B cell (primary cell): ENCODE measurements around the gene SLC38A6. TPM values are rescaled to one million over a fixed set of nuclear protein-coding genes. Genes with fewer than 3 reads are reported as not detected.

ENCODE experiments used
- ATAC-seq: fragments of 200-7000 bp; cut with Tn5 transposase; one replicate; pipeline ENCODE4 v1.10.0; 2021; ENCODE audit warnings: low read depth, mild to moderate bottlenecking, moderate number of reproducible peaks, moderate library complexity
- CTCF ChIA-PET: fragments of 350-600 bp; sonication (Branson Sonifier 250); formaldehyde crosslinking; loops from one replicate; lab custom pipeline; 2021; ENCODE audit warnings: antibody characterized with exemption, inconsistent platforms; lab: Charles Lee
- POLR2A ChIA-PET: fragments of 350-600 bp; sonication (Branson Sonifier 250); formaldehyde crosslinking; loops from one replicate; lab custom pipeline; 2021; ENCODE audit warnings: antibody characterized with exemption; lab: Charles Lee
- DNase-seq: peaks from one replicate; pipeline ENCODE4 v3.0.0; 2013
- H2AFZ ChIP-seq: 2 replicates; pipeline ENCODE4 v1.6.1; 2012; ENCODE audit warnings: mild to moderate bottlenecking, low read depth, low read length; ENCODE audit not compliant: insufficient read depth, poor library complexity, severe bottlenecking
- H3K27ac ChIP-seq, 2 donors: 1 replicate in 1 of 2; 2 replicates in 1 of 2; pipeline ENCODE4 v1.5.1; 2012 to 2013; ENCODE audit warnings: low read length in 2 of 2, mild to moderate bottlenecking in 2 of 2, moderate library complexity in 1 of 2
- H3K27me3 ChIP-seq, 4 experiments: fragments of 200-600 bp in 1 of 4; sonication (generic) in 1 of 4; replicated peaks in 1 of 4; 1 replicate in 2 of 4; 2 replicates in 2 of 4; pipeline versions ENCODE4 v1.6.1 to v1.7.0; 2013 to 2016; ENCODE audit warnings: low read length in 3 of 4, mild to moderate bottlenecking in 2 of 4, mixed read lengths in 1 of 4, moderate library complexity in 1 of 4; ENCODE audit not compliant: insufficient read depth in 4 of 4, control insufficient read depth in 3 of 4; ENCODE audit errors: control extremely low read depth in 1 of 4
- H3K36me3 ChIP-seq, 2 experiments: replicated peaks in 1 of 2; 1 replicate in 1 of 2; 2 replicates in 1 of 2; pipeline versions ENCODE4 v1.6.1 to v1.7.1; 2013; ENCODE audit warnings: low read length in 1 of 2; ENCODE audit not compliant: insufficient read depth in 2 of 2, control insufficient read depth in 1 of 2; ENCODE audit errors: control extremely low read depth in 1 of 2, extremely low read depth in 1 of 2
- H3K4me1 ChIP-seq, 2 donors: fragments of 200-600 bp in 1 of 2; sonication (generic) in 1 of 2; 1 replicate in 1 of 2; 2 replicates in 1 of 2; pipeline versions ENCODE4 v1.5.1 to v1.6.1; 2013 to 2017; ENCODE audit warnings: low read length in 2 of 2; ENCODE audit not compliant: control insufficient read depth in 2 of 2, insufficient read depth in 2 of 2
- H3K4me2 ChIP-seq: replicated peaks from 2 replicates; pipeline ENCODE3; 2012; ENCODE audit warnings: mild to moderate bottlenecking, low read depth, low read length; ENCODE audit not compliant: poor library complexity, severe bottlenecking
- H3K4me3 ChIP-seq, 5 experiments: fragments of 200-600 bp in 1 of 5; sonication (generic) in 1 of 5; 1 replicate in 3 of 5; 2 replicates in 2 of 5; pipeline versions ENCODE4 v1.5.1 to v1.7.0; 2011 to 2016; ENCODE audit warnings: low read length in 4 of 5, mild to moderate bottlenecking in 4 of 5, low read depth in 2 of 5, control low read depth in 1 of 5, moderate library complexity in 1 of 5; ENCODE audit not compliant: insufficient read depth in 1 of 5; ENCODE audit errors: control extremely low read depth in 1 of 5, extremely low read depth in 1 of 5
- H3K79me2 ChIP-seq: fragments of 200-600 bp; sonication (generic); one replicate; pipeline ENCODE4 v1.6.0; 2016; ENCODE audit warnings: low read length; ENCODE audit not compliant: control insufficient read depth, insufficient read depth
- H3K9ac ChIP-seq: fragments of 200-600 bp; sonication (generic); 2 replicates; pipeline ENCODE4 v1.6.1; 2017; ENCODE audit warnings: mild to moderate bottlenecking, low read length, moderate library complexity
- H3K9me3 ChIP-seq, 3 donors: one replicate each; pipeline versions ENCODE4 v1.6.1 to v1.7.1; 2013; ENCODE audit warnings: low read length in 2 of 3; ENCODE audit not compliant: control insufficient read depth in 2 of 3, insufficient read depth in 1 of 3; ENCODE audit errors: control extremely low read depth in 1 of 3
- H4K20me1 ChIP-seq: 2 replicates; pipeline ENCODE4 v1.6.0; 2012; ENCODE audit warnings: mild to moderate bottlenecking, low read length; ENCODE audit not compliant: insufficient read depth, control insufficient read depth, poor library complexity, severe bottlenecking
- H3K27ac Mint-ChIP-seq: one replicate; pipeline ENCODE4 v1.8.0; 2021; ENCODE audit warnings: mixed read lengths
- H3K27me3 Mint-ChIP-seq: one replicate; pipeline ENCODE4 v1.8.0; 2021; ENCODE audit warnings: mixed read lengths
- H3K4me1 Mint-ChIP-seq: one replicate; pipeline ENCODE4 v1.8.0; 2021; ENCODE audit warnings: mixed read lengths
- H3K4me3 Mint-ChIP-seq: one replicate; pipeline ENCODE4 v1.8.0; 2021; ENCODE audit warnings: mixed read lengths
- H3K9me3 Mint-ChIP-seq: one replicate; pipeline ENCODE4 v1.8.0; 2022; ENCODE audit warnings: mixed read lengths; ENCODE audit not compliant: insufficient read depth
- EZH2 ChIP-seq: IDR thresholded peaks from 2 replicates; pipeline ENCODE4 v1.6.1; 2012; ENCODE audit warnings: borderline replicate concordance, low read depth, mild to moderate bottlenecking, moderate library complexity, low read length; ENCODE audit not compliant: insufficient read depth, poor library complexity, severe bottlenecking
- WGBS: methylation state at CpG from one replicate; pipeline ENCODE4 v1.1.5; 2013; ENCODE audit warnings: missing lambda C conversion rate; ENCODE audit not compliant: insufficient coverage; 5-methylcytosine and 5-hydroxymethylcytosine counted together
- intact Hi-C: fragments of 100-400 bp; cut with micrococcal nuclease; formaldehyde crosslinking; loops from one replicate; pipeline ENCODE4 v1.10.0; 2022
- polyA plus RNA-seq: library from polyadenylated mRNA; depleted of rRNA; stranded (reverse); fragments of >200 nt; gene quantifications from 2 replicates; pipeline ENCODE4 v1.2.3, GENCODE V29; 2012
- total RNA-seq, 2 donors: library from RNA; stranded (reverse); fragments of 120-200 nt in 1 of 2; gene quantifications; 1 replicate in 1 of 2; 2 replicates in 1 of 2; pipeline versions ENCODE4 v1.2.3 to v1.2.4, GENCODE V29; 2013 to 2022
- TF ChIP-seq, protein P1 (sequence below): fragments of 200-600 bp; IDR thresholded peaks from one replicate; pipeline ENCODE4 v1.8.0; 2022; ENCODE audit warnings: antibody characterized with exemption, mild to moderate bottlenecking

SLC38A6 gene
- total and polyA plus RNA-seq, 2 donors (not counting 1 experiment from before 2014, with no cell fraction given) = 6.4 to 15.9 TPM

GRCh38 chr14:61063461-61063860 lies 82.4 kb downstream of the SLC38A6 start:
- CTCF ChIA-PET = no interaction called here
- 67% methylated on average over 1 of the region's 3 CpGs for WGBS
- Histone ChIP-seq H3K79me2 (no peaks in the 10 kb centered on the region), H3K36me3 (no peaks in the 10 kb centered on the region), H3K4me2 (no peak overlapping the region), H3K9me3 (no peaks in the 10 kb centered on the region), H3K27ac (no peak overlapping the region), H2AFZ (no peak overlapping the region), H3K4me1 (no peaks in the 10 kb centered on the region), H3K9ac (no peak overlapping the region), H3K4me3 (no peak overlapping the region), H3K27me3 (no peaks in the 10 kb centered on the region), H4K20me1 (no peaks in the 10 kb centered on the region)
- intact Hi-C loops = no loop called here
- DNase-seq (no peak), ATAC-seq (no peak)
- H3K9me3 Mint-ChIP-seq = no peaks in the 10 kb centered on the region
- H3K4me3 Mint-ChIP-seq = no peak overlapping the region
- H3K27me3 Mint-ChIP-seq = no peaks in the 10 kb centered on the region
- POLR2A ChIA-PET = no interaction called here
- no peaks in the 10 kb centered on the region for H3K4me1 Mint-ChIP-seq
- no peak overlapping the region for H3K27ac Mint-ChIP-seq
- TF ChIP-seq, protein P1, sequence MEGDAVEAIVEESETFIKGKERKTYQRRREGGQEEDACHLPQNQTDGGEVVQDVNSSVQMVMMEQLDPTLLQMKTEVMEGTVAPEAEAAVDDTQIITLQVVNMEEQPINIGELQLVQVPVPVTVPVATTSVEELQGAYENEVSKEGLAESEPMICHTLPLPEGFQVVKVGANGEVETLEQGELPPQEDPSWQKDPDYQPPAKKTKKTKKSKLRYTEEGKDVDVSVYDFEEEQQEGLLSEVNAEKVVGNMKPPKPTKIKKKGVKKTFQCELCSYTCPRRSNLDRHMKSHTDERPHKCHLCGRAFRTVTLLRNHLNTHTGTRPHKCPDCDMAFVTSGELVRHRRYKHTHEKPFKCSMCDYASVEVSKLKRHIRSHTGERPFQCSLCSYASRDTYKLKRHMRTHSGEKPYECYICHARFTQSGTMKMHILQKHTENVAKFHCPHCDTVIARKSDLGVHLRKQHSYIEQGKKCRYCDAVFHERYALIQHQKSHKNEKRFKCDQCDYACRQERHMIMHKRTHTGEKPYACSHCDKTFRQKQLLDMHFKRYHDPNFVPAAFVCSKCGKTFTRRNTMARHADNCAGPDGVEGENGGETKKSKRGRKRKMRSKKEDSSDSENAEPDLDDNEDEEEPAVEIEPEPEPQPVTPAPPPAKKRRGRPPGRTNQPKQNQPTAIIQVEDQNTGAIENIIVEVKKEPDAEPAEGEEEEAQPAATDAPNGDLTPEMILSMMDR = no peak
- TF ChIP-seq EZH2 = no peak

DNA sequence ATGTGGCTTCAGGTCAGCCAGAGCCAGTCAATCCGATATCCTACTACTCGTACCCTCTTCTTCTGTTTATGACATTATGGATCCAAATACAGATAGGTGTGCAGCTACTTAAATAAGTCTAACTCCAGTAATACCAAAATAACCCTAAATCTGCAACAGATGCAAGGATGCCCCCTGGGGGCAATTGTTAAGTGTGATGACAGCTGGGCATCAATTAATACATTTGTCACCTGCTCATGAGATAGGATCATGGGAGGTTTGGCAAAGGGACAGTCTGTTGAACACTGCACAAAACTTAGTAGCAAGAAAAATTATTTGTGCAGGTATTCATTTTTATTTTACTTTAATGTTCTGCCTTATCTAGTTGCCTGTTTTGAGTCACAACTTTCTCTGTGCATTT lies 83.2 kb downstream of the SLC38A6 start:
- Histone ChIP-seq H3K4me1 (no peaks in the 10 kb centered on the region), H3K27ac (no peak overlapping the region), H3K4me2 (no peak overlapping the region), H2AFZ (no peak overlapping the region), H3K79me2 (no peaks in the 10 kb centered on the region), H3K9me3 (no peaks in the 10 kb centered on the region), H3K9ac (no peak overlapping the region), H3K27me3 (no peaks in the 10 kb centered on the region), H3K36me3 (no peaks in the 10 kb centered on the region), H3K4me3 (no peak overlapping the region), H4K20me1 (no peaks in the 10 kb centered on the region)
- intact Hi-C loops = no loop called here
- ChIA-PET POLR2A (no interaction called here), CTCF (no interaction called here)
- TF ChIP-seq, protein P1 = no peak
- no peak for TF ChIP-seq EZH2
- Mint-ChIP-seq H3K9me3 (no peaks in the 10 kb centered on the region), H3K4me3 (no peak overlapping the region), H3K4me1 (no peaks in the 10 kb centered on the region), H3K27ac (no peak overlapping the region), H3K27me3 (no peaks in the 10 kb centered on the region)
- WGBS = no CpG with 5 or more reads among the region's 2 CpGs
- DNase-seq (no peak), ATAC-seq (no peak)
